Measurements from ENCODE around the gene TMTC2.

DNA sequence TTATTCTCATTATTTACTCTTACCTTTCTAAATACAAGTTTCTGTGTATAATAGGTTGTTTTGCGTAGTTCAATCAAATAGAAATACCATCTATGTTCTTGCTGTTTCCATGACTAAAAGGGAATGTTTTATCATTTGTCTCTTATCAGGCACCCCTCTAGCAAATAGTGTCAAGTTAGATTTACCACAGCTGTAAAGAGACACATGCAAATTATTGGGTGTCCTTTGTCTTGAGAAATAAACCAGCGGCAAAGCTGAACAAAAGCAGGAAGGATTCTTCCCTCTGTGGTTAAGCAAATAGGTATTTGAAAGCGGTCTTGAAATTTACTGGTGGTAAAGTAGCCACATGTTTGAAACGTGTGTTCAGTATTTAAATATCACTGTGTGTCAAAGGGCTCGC, 405.9 kb downstream of the TMTC2 start:
- TF ChIP-seq EZH2 (IDR thresholded peaks at IDR 0.05) (no peak), FOXP2 (optimal IDR thresholded peaks at IDR 0.05; ENCODE audit: control extremely low read depth, extremely low read length, insufficient read depth) (no peak)

Measured in SK-N-MC (cell line).